ENCODE measurements around the gene SPTBN1. TPM values are rescaled to one million over a fixed set of nuclear protein-coding genes. Genes with fewer than 3 reads are reported as not detected.

SPTBN1 gene
- total and polyA plus RNA-seq, 2 donors (not counting 3 experiments of a cell fraction or from before 2014, with no cell fraction given): 63.3 to 320 TPM

GRCh38 chr2:54584598-54584997, 128.5 kb downstream of the SPTBN1 start:
- Histone ChIP-seq H3K4me2 (ENCODE audit: insufficient read depth, low read length) (peak overlapping the region; percentile 70), H4K20me1 (replicated peaks; ENCODE audit: control insufficient read depth, extremely low read depth, insufficient read depth, low read length) (peaks cover 2% of the 10 kb centered on the region), H2AFZ (ENCODE audit: low read depth, low read length) (no peak overlapping the region), H3K27me3 (ENCODE audit: control insufficient read depth in 2 of 2, insufficient read depth in 2 of 2, low read length in 2 of 2) (no peaks in the 10 kb centered on the region), H3K9ac (replicated peaks; ENCODE audit: extremely low read depth, insufficient read depth, low read length) (no peak overlapping the region), H3K4me3 (replicated peaks in 1 of 3; ENCODE audit: insufficient read depth in 1 of 3, low read depth in 1 of 3, low read length in 3 of 3) (no peak overlapping the region), H3K4me1 (ENCODE audit: control insufficient read depth, extremely low read depth, insufficient read depth, low read length) (peaks cover 63% of the 10 kb centered on the region), H3K9me3 (replicated peaks; ENCODE audit: control insufficient read depth, insufficient read depth, low read length) (no peaks in the 10 kb centered on the region), H3K36me3 (ENCODE audit: control insufficient read depth in 2 of 2, extremely low read depth in 1 of 2, insufficient read depth in 2 of 2, low read length in 2 of 2) (no peaks in the 10 kb centered on the region), H3K27ac (ENCODE audit: insufficient read depth, low read depth, low read length) (peak overlapping the region; percentile 91), H3K9me1 (replicated peaks; ENCODE audit: control insufficient read depth, extremely low read depth, insufficient read depth, low read length) (no peaks in the 10 kb centered on the region), H3K79me2 (ENCODE audit: control insufficient read depth, insufficient read depth, low read length) (peaks cover 87% of the 10 kb centered on the region)
- DNase-seq (ENCODE audit: low read depth, low spot score) (no peak), FAIRE-seq (no peak)
- dilution Hi-C loops (cut with MboI; ENCODE audit: extremely low pct_ligation_motif_present, low sequenced_read_pairs) (no loop called here), intact Hi-C loops (cut with micrococcal nuclease) (no loop called here)
- ChIA-PET CTCF (interaction anchor here (1.4 to 2.9 kb wide), 2 partner anchors 12 to 29 kb away, joined by 3 to 10 read pairs; no protein-coding TSS in a partner anchor), POLR2A (no interaction called here)
- BruUV-seq (replicated peaks): no TSS peak
- TF ChIP-seq POLR2A (IDR thresholded peaks at IDR 0.05; ENCODE audit: low read depth, low read length): no peak
- TF ChIP-seq POLR2AphosphoS5 (IDR thresholded peaks at IDR 0.05; ENCODE audit: insufficient read depth, low read depth, low read length): no peak
- TF ChIP-seq CTCF (IDR thresholded peaks at IDR 0.05; ENCODE audit: extremely low read depth in 1 of 2, insufficient read depth in 1 of 2, low read depth in 1 of 2, low read length in 2 of 2): no peak
- TF ChIP-seq GATA2 (IDR thresholded peaks at IDR 0.05; ENCODE audit: insufficient read depth, insufficient read length, low read depth, low read length): peak; percentile 25
- no peak for TF ChIP-seq MYC (IDR thresholded peaks at IDR 0.05; ENCODE audit: low read depth, low read length)

GRCh38 chr2:54585136-54585733, 129.1 kb downstream of the SPTBN1 start:
- ChIA-PET CTCF (interaction anchor here (1.4 to 2.9 kb wide), 3 partner anchors 13 to 60 kb away, joined by 3 to 10 read pairs (median 3); no protein-coding TSS in a partner anchor), POLR2A (no interaction called here)
- H3K9ac ChIP-seq (replicated peaks; ENCODE audit: extremely low read depth, insufficient read depth, low read length): peak overlapping the region; percentile 56
- TF ChIP-seq GATA2 (IDR thresholded peaks at IDR 0.05; ENCODE audit: insufficient read depth, insufficient read length, low read depth, low read length) (no peak), CTCF (IDR thresholded peaks at IDR 0.05; ENCODE audit: extremely low read depth in 1 of 2, insufficient read depth in 1 of 2, low read depth in 1 of 2, low read length in 2 of 2) (no peak), MAX (IDR thresholded peaks at IDR 0.05; ENCODE audit: insufficient read depth, insufficient read length) (no peak), POLR2A (IDR thresholded peaks at IDR 0.05; ENCODE audit: low read depth, low read length) (no peak), MYC (IDR thresholded peaks at IDR 0.05; ENCODE audit: low read depth, low read length) (no peak), EZH2 (IDR thresholded peaks at IDR 0.05; ENCODE audit: borderline replicate concordance, low read depth, low read length, severe bottlenecking) (no peak), JUN (IDR thresholded peaks at IDR 0.05; ENCODE audit: borderline replicate concordance, insufficient read depth, insufficient read length, low read depth) (no peak), POLR2AphosphoS5 (IDR thresholded peaks at IDR 0.05; ENCODE audit: insufficient read depth, low read depth, low read length) (no peak), FOS (IDR thresholded peaks at IDR 0.05; ENCODE audit: borderline replicate concordance, insufficient read depth, low read length) (no peak)
- intact Hi-C loops (cut with micrococcal nuclease): no loop called here
- no TSS peak for BruUV-seq (replicated peaks)
- peaks cover 85% of the 10 kb centered on the region for H3K79me2 ChIP-seq (ENCODE audit: control insufficient read depth, insufficient read depth, low read length)
- H3K4me1 ChIP-seq (ENCODE audit: control insufficient read depth, extremely low read depth, insufficient read depth, low read length): peaks cover 61% of the 10 kb centered on the region
- FAIRE-seq: no peak
- H3K36me3 ChIP-seq (ENCODE audit: control insufficient read depth in 2 of 2, extremely low read depth in 1 of 2, insufficient read depth in 2 of 2, low read length in 2 of 2): no peaks in the 10 kb centered on the region
- H3K4me2 ChIP-seq (ENCODE audit: insufficient read depth, low read length): peak overlapping the region; percentile 70
- H4K20me1 ChIP-seq (replicated peaks; ENCODE audit: control insufficient read depth, extremely low read depth, insufficient read depth, low read length): peaks cover 2% of the 10 kb centered on the region
- H3K9me3 ChIP-seq (replicated peaks; ENCODE audit: control insufficient read depth, insufficient read depth, low read length): no peaks in the 10 kb centered on the region
- no peaks in the 10 kb centered on the region for H3K27me3 ChIP-seq (ENCODE audit: control insufficient read depth in 2 of 2, insufficient read depth in 2 of 2, low read length in 2 of 2)
- no peak for DNase-seq (ENCODE audit: low read depth, low spot score)
- no peak overlapping the region for H2AFZ ChIP-seq (ENCODE audit: low read depth, low read length)
- dilution Hi-C loops (cut with MboI; ENCODE audit: extremely low pct_ligation_motif_present, low sequenced_read_pairs): no loop called here
- H3K9me1 ChIP-seq (replicated peaks; ENCODE audit: control insufficient read depth, extremely low read depth, insufficient read depth, low read length): no peaks in the 10 kb centered on the region
- H3K27ac ChIP-seq (ENCODE audit: insufficient read depth, low read depth, low read length): peak overlapping the region; percentile 91
- H3K4me3 ChIP-seq (replicated peaks in 1 of 3; ENCODE audit: insufficient read depth in 1 of 3, low read depth in 1 of 3, low read length in 3 of 3): peak overlapping the region in 1 of 3 experiments; percentile 15
